ENCODE measurements around the gene BTRC. TPM values are rescaled to one million over a fixed set of nuclear protein-coding genes. Genes with fewer than 3 reads are reported as not detected.

Gene BTRC
- total RNA-seq, 1 experiment from 2014 or later, result 1.8 TPM

GRCh38 chr10:101602761-101603398, 248.9 kb downstream of the BTRC start:
- Histone ChIP-seq H3K36me3 (ENCODE audit: insufficient read depth, low read length) (no peaks in the 10 kb centered on the region), H3K27me3 (ENCODE audit: low read length) (no peaks in the 10 kb centered on the region), H2AFZ (ENCODE audit: low read length) (no peak overlapping the region), H4K20me1 (ENCODE audit: insufficient read depth, low read depth, low read length) (no peaks in the 10 kb centered on the region), H3K9me3 (ENCODE audit: low read length) (no peaks in the 10 kb centered on the region), H3K4me1 (ENCODE audit: low read length) (no peaks in the 10 kb centered on the region), H3K79me2 (ENCODE audit: low read length) (no peaks in the 10 kb centered on the region), H3K27ac (ENCODE audit: low read length) (no peak overlapping the region), H3K9me2 (replicated peaks; ENCODE audit: insufficient read depth, low read length) (no peaks in the 10 kb centered on the region), H3K4me3 (ENCODE audit: low read length) (no peak overlapping the region), H3K4me2 (ENCODE audit: low read depth, low read length, poor library complexity, severe bottlenecking) (no peak overlapping the region), H3K9ac (ENCODE audit: low read length) (no peak overlapping the region)
- DNase-seq, result peak; percentile 86

Small RNAs within 50 kb of the gene (small RNA-seq; reads per million reads assigned to genes)
- not detected for gene MIR3158-1
- 0.36 reads per million for gene RNU2-43P
- gene RNU2-59P, result 6.4 reads per million, percentile 85 among the genes with 10 or more reads in this experiment

Other genes starting within 250 kb of the BTRC start
- not detected in 2 replicates for gene TLX1, start 222.9 kb upstream of the BTRC start, total RNA-seq (2014; rRNA removed; shearing (Covaris generic); ENCODE audit: low replicate concordance)
- gene LBX1, start 124.7 kb upstream of the BTRC start, total RNA-seq (2014; rRNA removed; shearing (Covaris generic); ENCODE audit: low replicate concordance), result not detected in 2 replicates
- 8.5 and 18.8 TPM in 2 replicates for gene POLL, start 234.1 kb downstream of the BTRC start, total RNA-seq (2014; rRNA removed; shearing (Covaris generic); ENCODE audit: low replicate concordance)
- 12.8 and 15.7 TPM in 2 replicates for gene DPCD, start 234.2 kb downstream of the BTRC start, total RNA-seq (2014; rRNA removed; shearing (Covaris generic); ENCODE audit: low replicate concordance)

All from Karpas-422 (cell line).